Progenitor cell of endocrine pancreas (in vitro differentiated cells): Measurements from ENCODE around the gene CELF1. TPM values are rescaled to one million over a fixed set of nuclear protein-coding genes. Genes with fewer than 3 reads are reported as not detected.

Source experiments
- DNase-seq: peaks from one replicate; pipeline ENCODE4 v3.0.0; 2021; ENCODE audit warnings: low spot score; ENCODE audit not compliant: unreplicated experiment
- H3K27ac Mint-ChIP-seq: 2 replicates; pipeline ENCODE4 v1.8.0; 2021; ENCODE audit warnings: mild to moderate bottlenecking, moderate library complexity, mixed read lengths
- H3K27me3 Mint-ChIP-seq: 2 replicates; pipeline ENCODE4 v1.8.0; 2021; ENCODE audit warnings: mixed read lengths
- H3K36me3 Mint-ChIP-seq: 2 replicates; pipeline ENCODE4 v1.8.0; 2022; ENCODE audit warnings: mixed read lengths; ENCODE audit not compliant: insufficient read depth
- H3K4me1 Mint-ChIP-seq: 2 replicates; pipeline ENCODE4 v1.8.0; 2021; ENCODE audit warnings: low read depth, mixed read lengths
- H3K4me3 Mint-ChIP-seq: 2 replicates; pipeline ENCODE4 v1.8.0; 2021; ENCODE audit warnings: low read depth, mild to moderate bottlenecking, moderate library complexity, mixed read lengths
- H3K9me3 Mint-ChIP-seq: 2 replicates; pipeline ENCODE4 v1.8.0; 2021; ENCODE audit warnings: low read depth, mixed read lengths
- total RNA-seq: library from RNA; stranded (reverse); gene quantifications from 2 replicates; pipeline ENCODE4 v1.2.1, GENCODE V29; 2021
- TF ChIP-seq, protein P1 (sequence below): fragments of 200-600 bp; sonication (generic); IDR thresholded peaks from one replicate; pipeline ENCODE4 v1.5.0; 2021; ENCODE audit warnings: antibody characterized with exemption, mild to moderate bottlenecking; ENCODE audit not compliant: unreplicated experiment

Gene CELF1
- total RNA-seq, 1 donor from 2014 or later: 161 TPM

DNA sequence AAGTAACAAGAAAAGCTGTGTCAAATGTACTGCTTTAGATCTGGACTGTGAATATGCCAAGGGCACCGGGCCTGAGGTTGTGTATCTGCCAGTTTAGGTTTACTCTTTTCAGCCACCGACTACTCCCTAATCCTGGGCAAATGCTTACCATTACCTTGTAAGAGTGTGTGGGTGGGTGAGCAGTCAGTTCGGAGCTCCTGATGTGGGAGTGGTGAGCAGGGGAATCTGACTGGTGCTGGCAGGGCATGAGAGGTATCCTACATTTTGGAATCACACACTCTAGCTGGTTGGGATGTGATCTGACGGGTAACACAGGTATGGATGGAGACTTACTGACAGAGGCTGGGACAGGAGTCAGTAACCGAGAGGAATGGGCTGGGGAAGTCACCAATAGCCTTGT is 30.9 kb upstream of the CELF1 start:
- DNase-seq: no peak
- H3K4me1 Mint-ChIP-seq: peaks cover 7% of the 10 kb centered on the region
- H3K27ac Mint-ChIP-seq: no peak overlapping the region
- TF ChIP-seq, protein P1, sequence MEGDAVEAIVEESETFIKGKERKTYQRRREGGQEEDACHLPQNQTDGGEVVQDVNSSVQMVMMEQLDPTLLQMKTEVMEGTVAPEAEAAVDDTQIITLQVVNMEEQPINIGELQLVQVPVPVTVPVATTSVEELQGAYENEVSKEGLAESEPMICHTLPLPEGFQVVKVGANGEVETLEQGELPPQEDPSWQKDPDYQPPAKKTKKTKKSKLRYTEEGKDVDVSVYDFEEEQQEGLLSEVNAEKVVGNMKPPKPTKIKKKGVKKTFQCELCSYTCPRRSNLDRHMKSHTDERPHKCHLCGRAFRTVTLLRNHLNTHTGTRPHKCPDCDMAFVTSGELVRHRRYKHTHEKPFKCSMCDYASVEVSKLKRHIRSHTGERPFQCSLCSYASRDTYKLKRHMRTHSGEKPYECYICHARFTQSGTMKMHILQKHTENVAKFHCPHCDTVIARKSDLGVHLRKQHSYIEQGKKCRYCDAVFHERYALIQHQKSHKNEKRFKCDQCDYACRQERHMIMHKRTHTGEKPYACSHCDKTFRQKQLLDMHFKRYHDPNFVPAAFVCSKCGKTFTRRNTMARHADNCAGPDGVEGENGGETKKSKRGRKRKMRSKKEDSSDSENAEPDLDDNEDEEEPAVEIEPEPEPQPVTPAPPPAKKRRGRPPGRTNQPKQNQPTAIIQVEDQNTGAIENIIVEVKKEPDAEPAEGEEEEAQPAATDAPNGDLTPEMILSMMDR: no peak
- H3K9me3 Mint-ChIP-seq: no peaks in the 10 kb centered on the region
- H3K27me3 Mint-ChIP-seq: no peaks in the 10 kb centered on the region
- peaks cover 12% of the 10 kb centered on the region for H3K36me3 Mint-ChIP-seq
- no peak overlapping the region for H3K4me3 Mint-ChIP-seq

DNA sequence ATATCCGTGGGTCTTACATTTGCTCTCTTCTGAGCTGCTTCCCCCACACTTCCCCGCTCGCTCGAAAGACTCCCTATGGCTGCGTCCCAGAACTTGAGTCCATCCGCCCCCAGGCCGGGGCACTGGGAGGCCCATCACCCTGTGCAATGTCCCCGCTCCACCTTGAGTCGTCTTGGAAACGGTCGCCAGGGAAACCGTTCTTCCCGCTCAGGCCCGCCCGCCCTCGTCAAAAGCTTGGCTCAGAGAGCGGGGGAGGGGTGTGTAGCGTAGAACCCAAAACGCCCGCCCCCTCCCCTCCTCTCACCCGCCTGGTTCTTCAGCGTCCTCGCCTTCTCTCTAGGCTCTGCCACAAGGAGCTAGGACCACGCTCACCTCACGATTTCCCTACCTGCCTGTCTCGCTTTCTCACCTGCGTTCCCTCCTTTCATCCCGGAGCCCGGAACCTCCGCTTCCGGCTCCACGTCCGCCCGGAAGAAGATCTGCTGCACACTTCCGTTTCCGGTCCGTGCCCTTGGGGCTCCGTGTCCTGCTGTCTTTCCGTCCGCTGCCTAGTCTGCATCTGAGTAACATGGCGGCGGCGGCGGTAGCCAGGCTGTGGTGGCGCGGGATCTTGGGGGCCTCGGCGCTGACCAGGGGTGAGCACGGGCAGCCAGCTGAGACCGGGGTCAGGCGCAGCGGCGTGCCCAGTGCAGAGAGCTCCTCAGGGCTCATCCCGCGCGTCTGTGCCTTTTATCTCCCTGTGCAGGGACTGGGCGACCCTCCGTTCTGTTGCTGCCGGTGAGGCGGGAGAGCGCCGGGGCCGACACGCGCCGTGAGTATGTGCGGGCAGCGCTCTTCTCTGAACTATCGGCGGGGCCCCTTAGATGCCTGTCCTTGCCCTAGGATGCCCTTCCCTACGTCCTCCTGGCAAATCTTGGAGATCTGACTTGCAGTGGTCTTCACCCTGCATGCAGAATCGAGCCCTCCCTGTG is 25.9 kb upstream of the CELF1 start, which contains the start of the genes KBTBD4 and NDUFS3:
Gene KBTBD4, minus strand, starts transcription at position 447 of the 971 bp plus-strand sequence. Its CDS starts 19 bp downstream, at position 428.
Gene NDUFS3, plus strand, starts transcription at position 551 of the 971 bp plus-strand sequence. Its CDS starts 18 bp downstream, at position 569.
- no peaks in the 10 kb centered on the region for H3K27me3 Mint-ChIP-seq
- H3K4me3 Mint-ChIP-seq: peak within 1 kb of the TSS; percentile 100
- peaks cover 19% of the 10 kb centered on the region for H3K36me3 Mint-ChIP-seq
- DNase-seq: peak; percentile 81
- H3K9me3 Mint-ChIP-seq: no peaks in the 10 kb centered on the region
- H3K4me1 Mint-ChIP-seq: peaks cover 16% of the 10 kb centered on the region
- peak within 1 kb of the TSS; percentile 99 for H3K27ac Mint-ChIP-seq
- TF ChIP-seq, protein P1: no peak

DNA sequence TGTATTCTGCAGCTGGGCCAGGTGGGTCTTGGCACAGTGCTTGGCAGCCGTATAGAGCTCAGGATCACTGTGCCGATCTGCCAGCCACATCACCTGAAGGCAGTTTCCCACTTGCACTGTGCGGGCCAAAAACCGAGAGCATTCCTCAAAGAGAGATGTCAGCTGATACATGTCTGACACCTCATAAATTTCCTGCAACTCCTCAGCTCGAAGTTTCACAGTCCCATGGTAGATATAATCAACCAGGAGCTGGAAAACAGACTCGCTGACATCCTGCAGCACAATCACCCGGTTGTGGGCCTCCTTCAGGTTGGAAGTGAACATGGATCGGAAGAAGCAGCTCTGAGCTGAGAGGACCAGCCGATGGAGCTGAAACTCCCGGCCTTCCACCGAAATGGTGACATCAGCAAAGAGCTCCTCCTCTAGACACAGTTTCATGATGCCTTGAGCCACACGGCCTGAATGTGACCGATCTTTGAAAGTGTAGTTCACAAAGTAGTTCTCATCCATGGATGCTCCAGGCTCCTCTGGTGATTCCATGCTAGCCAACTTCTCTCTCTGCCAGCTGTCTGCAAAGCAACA is 24.6 kb upstream of the CELF1 start:
- Mint-ChIP-seq H3K36me3 (peaks cover 20% of the 10 kb centered on the region), H3K9me3 (no peaks in the 10 kb centered on the region)

GRCh38 chr11:47573321-47573720 is 20.4 kb upstream of the CELF1 start:
- Mint-ChIP-seq H3K27ac (no peak overlapping the region), H3K36me3 (peaks cover 20% of the 10 kb centered on the region), H3K4me3 (no peak overlapping the region), H3K4me1 (peaks cover 5% of the 10 kb centered on the region), H3K27me3 (no peaks in the 10 kb centered on the region), H3K9me3 (no peaks in the 10 kb centered on the region)
- no peak for DNase-seq
- TF ChIP-seq, protein P1: no peak

More for the DNA sequence above, 24.6 kb upstream of the CELF1 start:
- peak overlapping the region; percentile 99 for H3K27ac Mint-ChIP-seq
- DNase-seq: no peak
- peak overlapping the region; percentile 100 for H3K4me3 Mint-ChIP-seq
- H3K27me3 Mint-ChIP-seq: no peaks in the 10 kb centered on the region
- peaks cover 16% of the 10 kb centered on the region for H3K4me1 Mint-ChIP-seq
- TF ChIP-seq, protein P1: no peak

DNA sequence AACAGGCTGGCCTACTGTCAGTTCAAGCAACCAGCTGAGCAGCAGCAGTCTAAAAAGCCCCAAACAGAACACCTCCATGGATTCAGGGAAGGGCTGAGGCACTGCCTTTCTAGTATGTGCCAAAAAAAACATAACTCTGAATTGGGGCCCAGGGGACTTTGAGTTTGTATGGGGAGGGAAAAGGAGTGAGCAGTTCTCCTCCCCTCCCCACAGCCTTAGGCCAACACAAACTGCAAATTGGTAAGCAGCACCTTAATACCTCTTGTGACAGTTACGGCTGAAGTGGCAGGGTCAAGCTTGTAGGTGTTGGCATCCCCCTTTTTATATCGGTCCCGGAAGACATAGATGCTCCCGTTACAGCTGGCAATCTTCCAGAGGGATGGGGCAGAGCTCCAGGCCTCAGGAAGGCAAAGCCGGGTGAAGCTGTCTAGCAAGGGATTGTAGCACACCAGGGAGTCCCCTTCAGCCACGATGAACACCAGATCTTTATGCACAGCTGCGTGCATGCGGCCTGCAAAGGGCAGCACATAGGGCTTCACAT is 19.9 kb upstream of the CELF1 start:
- DNase-seq: no peak
- TF ChIP-seq, protein P1: no peak
- peaks cover under 1% of the 10 kb centered on the region for H3K4me1 Mint-ChIP-seq
- H3K4me3 Mint-ChIP-seq: no peak overlapping the region
- H3K9me3 Mint-ChIP-seq: no peaks in the 10 kb centered on the region
- H3K36me3 Mint-ChIP-seq: peaks cover 20% of the 10 kb centered on the region
- H3K27me3 Mint-ChIP-seq: no peaks in the 10 kb centered on the region
- H3K27ac Mint-ChIP-seq: no peak overlapping the region
